HL-60 (cell line): ENCODE data around the gene CIAO3.
"Not testable (repeated sequence)": the region's sequence is repeated elsewhere in the genome, so short reads cannot be mapped to it uniquely, and the experiment has no call there.

ENCODE experiments used
- DNase-seq, 2 experiments: peaks; one replicate each; pipeline ENCODE4 v3.0.0-alpha.2; 2010 to 2020; ENCODE audit warnings: low read depth in 1 of 2, low spot score in 1 of 2
- H3K27ac ChIP-seq: fragments of 250-450 bp; sonication (Bioruptor Pico); replicated peaks from 2 replicates; pipeline ENCODE4 v1.5.1; 2020; ENCODE audit warnings: mild to moderate bottlenecking, moderate library complexity
- H3K27me3 ChIP-seq: fragments of 250-450 bp; sonication (Bioruptor Pico); 2 replicates; pipeline ENCODE4 v1.5.1; 2021; ENCODE audit warnings: mild to moderate bottlenecking, moderate library complexity; ENCODE audit not compliant: insufficient read depth, poor library complexity, severe bottlenecking
- H3K4me3 ChIP-seq: replicated peaks from 2 replicates; pipeline ENCODE4 v1.5.1; 2011; ENCODE audit warnings: mild to moderate bottlenecking, control low read depth, low read length; ENCODE audit not compliant: insufficient read depth
- GABPA ChIP-seq: IDR thresholded peaks from 2 replicates; pipeline ENCODE4 v1.6.1; 2012; ENCODE audit warnings: low read depth
- POLR2AphosphoS5 ChIP-seq: IDR thresholded peaks from 2 replicates; pipeline ENCODE4 v1.6.1; 2012; ENCODE audit warnings: low read depth
- REST ChIP-seq: IDR thresholded peaks from 2 replicates; pipeline ENCODE4 v1.6.1; 2012; ENCODE audit warnings: low read depth; ENCODE audit not compliant: insufficient replicate concordance
- SPI1 ChIP-seq: IDR thresholded peaks from 2 replicates; pipeline ENCODE4 v1.6.1; 2012; ENCODE audit warnings: low read depth, mild to moderate bottlenecking, borderline replicate concordance
- TF ChIP-seq, protein P1 (sequence below): IDR thresholded peaks from one replicate; pipeline ENCODE4 v1.5.1; 2011; ENCODE audit warnings: low read length, control low read depth, inconsistent platforms; ENCODE audit not compliant: insufficient read depth

The CIAO3 gene

GRCh38 chr16:754656-755055 lies 13.9 kb upstream of the CIAO3 start:
- H3K4me3 ChIP-seq: no peak overlapping the region
- DNase-seq: peak in 1 of 2 experiments; percentile 71
- TF ChIP-seq REST: no peak
- TF ChIP-seq, protein P1, sequence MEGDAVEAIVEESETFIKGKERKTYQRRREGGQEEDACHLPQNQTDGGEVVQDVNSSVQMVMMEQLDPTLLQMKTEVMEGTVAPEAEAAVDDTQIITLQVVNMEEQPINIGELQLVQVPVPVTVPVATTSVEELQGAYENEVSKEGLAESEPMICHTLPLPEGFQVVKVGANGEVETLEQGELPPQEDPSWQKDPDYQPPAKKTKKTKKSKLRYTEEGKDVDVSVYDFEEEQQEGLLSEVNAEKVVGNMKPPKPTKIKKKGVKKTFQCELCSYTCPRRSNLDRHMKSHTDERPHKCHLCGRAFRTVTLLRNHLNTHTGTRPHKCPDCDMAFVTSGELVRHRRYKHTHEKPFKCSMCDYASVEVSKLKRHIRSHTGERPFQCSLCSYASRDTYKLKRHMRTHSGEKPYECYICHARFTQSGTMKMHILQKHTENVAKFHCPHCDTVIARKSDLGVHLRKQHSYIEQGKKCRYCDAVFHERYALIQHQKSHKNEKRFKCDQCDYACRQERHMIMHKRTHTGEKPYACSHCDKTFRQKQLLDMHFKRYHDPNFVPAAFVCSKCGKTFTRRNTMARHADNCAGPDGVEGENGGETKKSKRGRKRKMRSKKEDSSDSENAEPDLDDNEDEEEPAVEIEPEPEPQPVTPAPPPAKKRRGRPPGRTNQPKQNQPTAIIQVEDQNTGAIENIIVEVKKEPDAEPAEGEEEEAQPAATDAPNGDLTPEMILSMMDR: no peak
- TF ChIP-seq POLR2AphosphoS5: no peak
- TF ChIP-seq SPI1: peak; percentile 40; the same call in 1 of the 2 replicates

GRCh38 chr16:754121-754607 lies 13.4 kb upstream of the CIAO3 start:
- not testable (repeated sequence) for H3K27me3 ChIP-seq, H3K27ac ChIP-seq, DNase-seq, H3K4me3 ChIP-seq

More at GRCh38 chr16:754656-755055, 13.9 kb upstream of the CIAO3 start:
- H3K27me3 ChIP-seq: no peaks in the 10 kb centered on the region
- H3K27ac ChIP-seq: no peak overlapping the region

DNA sequence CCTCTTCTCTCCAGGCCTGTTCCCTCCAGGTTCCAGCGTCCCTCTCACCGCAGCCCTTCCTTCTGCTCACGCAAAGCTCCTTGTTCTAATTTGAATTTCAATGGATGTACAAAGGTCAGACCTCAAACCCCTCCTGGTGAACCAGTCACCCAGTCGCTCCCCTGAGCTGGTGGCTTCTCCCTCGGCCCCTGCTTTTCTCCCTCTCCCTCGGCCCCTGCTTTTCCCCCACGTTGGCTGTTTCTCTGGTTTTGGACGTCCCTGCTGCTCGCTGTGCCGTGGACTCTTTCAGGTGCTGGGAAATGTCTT lies 11.2 kb upstream of the CIAO3 start:
- no peak for TF ChIP-seq SPI1
- no peak for TF ChIP-seq GABPA
- TF ChIP-seq REST: no peak
- TF ChIP-seq, protein P1: no peak
- no peak for TF ChIP-seq POLR2AphosphoS5
- no peak for DNase-seq
- Histone ChIP-seq H3K27me3 (no peaks in the 10 kb centered on the region), H3K4me3 (no peak overlapping the region), H3K27ac (no peak overlapping the region)

- H3K27me3 ChIP-seq: no peaks in the 10 kb centered on the region
- H3K27ac ChIP-seq: no peak overlapping the region
- DNase-seq: no peak
- TF ChIP-seq, protein P1: no peak
- TF ChIP-seq REST: no peak
- H3K4me3 ChIP-seq: no peak overlapping the region
These were observed 10.6 kb upstream of the CIAO3 start for GRCh38 chr16:751152-752006.
